HL-60 (cell line): Measurements from ENCODE around the gene ENDOU.

Experiments
- POLR2AphosphoS5 ChIP-seq: IDR thresholded peaks from 2 replicates; pipeline ENCODE4 v1.6.1; 2012; ENCODE audit warnings: low read depth
- TF ChIP-seq, protein P1 (sequence below): IDR thresholded peaks from 2 replicates; pipeline ENCODE4 v1.6.1; 2012; ENCODE audit warnings: low read depth; ENCODE audit not compliant: insufficient replicate concordance
- TF ChIP-seq, protein P2 (sequence below): IDR thresholded peaks from one replicate; pipeline ENCODE4 v1.5.1; 2011; ENCODE audit warnings: low read length, control low read depth, inconsistent platforms; ENCODE audit not compliant: insufficient read depth

DNA sequence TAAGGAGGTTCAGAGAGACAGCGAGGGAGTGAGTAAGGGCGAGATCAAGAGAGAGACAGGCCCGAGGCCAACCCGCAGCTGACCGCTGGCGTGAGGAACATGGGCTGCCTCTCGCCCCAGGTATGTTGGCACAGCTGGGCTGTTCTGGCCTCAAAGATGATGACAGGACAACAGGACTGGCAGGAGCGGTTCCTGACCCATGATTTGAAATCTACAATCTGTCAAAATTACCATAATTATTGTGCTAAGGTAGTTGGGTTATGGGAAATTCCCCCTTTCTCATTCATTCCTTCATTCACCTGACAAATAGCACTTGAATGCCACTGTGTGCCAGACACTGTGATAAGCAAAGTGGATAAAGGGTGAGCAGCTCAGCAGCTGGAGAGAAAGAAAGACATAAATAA is 5.1 kb upstream of the ENDOU start:
- TF ChIP-seq, protein P1, sequence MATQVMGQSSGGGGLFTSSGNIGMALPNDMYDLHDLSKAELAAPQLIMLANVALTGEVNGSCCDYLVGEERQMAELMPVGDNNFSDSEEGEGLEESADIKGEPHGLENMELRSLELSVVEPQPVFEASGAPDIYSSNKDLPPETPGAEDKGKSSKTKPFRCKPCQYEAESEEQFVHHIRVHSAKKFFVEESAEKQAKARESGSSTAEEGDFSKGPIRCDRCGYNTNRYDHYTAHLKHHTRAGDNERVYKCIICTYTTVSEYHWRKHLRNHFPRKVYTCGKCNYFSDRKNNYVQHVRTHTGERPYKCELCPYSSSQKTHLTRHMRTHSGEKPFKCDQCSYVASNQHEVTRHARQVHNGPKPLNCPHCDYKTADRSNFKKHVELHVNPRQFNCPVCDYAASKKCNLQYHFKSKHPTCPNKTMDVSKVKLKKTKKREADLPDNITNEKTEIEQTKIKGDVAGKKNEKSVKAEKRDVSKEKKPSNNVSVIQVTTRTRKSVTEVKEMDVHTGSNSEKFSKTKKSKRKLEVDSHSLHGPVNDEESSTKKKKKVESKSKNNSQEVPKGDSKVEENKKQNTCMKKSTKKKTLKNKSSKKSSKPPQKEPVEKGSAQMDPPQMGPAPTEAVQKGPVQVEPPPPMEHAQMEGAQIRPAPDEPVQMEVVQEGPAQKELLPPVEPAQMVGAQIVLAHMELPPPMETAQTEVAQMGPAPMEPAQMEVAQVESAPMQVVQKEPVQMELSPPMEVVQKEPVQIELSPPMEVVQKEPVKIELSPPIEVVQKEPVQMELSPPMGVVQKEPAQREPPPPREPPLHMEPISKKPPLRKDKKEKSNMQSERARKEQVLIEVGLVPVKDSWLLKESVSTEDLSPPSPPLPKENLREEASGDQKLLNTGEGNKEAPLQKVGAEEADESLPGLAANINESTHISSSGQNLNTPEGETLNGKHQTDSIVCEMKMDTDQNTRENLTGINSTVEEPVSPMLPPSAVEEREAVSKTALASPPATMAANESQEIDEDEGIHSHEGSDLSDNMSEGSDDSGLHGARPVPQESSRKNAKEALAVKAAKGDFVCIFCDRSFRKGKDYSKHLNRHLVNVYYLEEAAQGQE: no peak
- TF ChIP-seq, protein P2, sequence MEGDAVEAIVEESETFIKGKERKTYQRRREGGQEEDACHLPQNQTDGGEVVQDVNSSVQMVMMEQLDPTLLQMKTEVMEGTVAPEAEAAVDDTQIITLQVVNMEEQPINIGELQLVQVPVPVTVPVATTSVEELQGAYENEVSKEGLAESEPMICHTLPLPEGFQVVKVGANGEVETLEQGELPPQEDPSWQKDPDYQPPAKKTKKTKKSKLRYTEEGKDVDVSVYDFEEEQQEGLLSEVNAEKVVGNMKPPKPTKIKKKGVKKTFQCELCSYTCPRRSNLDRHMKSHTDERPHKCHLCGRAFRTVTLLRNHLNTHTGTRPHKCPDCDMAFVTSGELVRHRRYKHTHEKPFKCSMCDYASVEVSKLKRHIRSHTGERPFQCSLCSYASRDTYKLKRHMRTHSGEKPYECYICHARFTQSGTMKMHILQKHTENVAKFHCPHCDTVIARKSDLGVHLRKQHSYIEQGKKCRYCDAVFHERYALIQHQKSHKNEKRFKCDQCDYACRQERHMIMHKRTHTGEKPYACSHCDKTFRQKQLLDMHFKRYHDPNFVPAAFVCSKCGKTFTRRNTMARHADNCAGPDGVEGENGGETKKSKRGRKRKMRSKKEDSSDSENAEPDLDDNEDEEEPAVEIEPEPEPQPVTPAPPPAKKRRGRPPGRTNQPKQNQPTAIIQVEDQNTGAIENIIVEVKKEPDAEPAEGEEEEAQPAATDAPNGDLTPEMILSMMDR: no peak
- no peak for TF ChIP-seq POLR2AphosphoS5
